Ishikawa (cell line): ENCODE data around the gene PDE2A.

Experiments
- CREB1 ChIP-seq: IDR thresholded peaks from 2 replicates; pipeline ENCODE4 v1.6.1; 2012; ENCODE audit warnings: low read depth
- EP300 ChIP-seq: IDR thresholded peaks from 2 replicates; pipeline ENCODE4 v1.6.1; 2012; ENCODE audit warnings: borderline replicate concordance
- MAX ChIP-seq: IDR thresholded peaks from 2 replicates; pipeline ENCODE4 v1.6.1; 2012
- NFIC ChIP-seq: IDR thresholded peaks from 2 replicates; pipeline ENCODE4 v1.6.1; 2012
- RAD21 ChIP-seq: IDR thresholded peaks from 2 replicates; pipeline ENCODE4 v1.6.1; 2012; ENCODE audit warnings: low read depth

- TF ChIP-seq CREB1 (no peak), NFIC (no peak), EP300 (no peak), RAD21 (no peak), MAX (no peak)
These were observed 89.2 kb downstream of the PDE2A start for GRCh38 chr11:72584939-72585597.
